SW 1271 (cell line): ENCODE measurements around the gene SIK2.
"Not testable (repeated sequence)": the region's sequence is repeated elsewhere in the genome, so short reads cannot be mapped to it uniquely, and the experiment has no call there.

Experiments
- DNase-seq, 2 experiments: peaks; one replicate each; lab custom pipeline; 2025; lab: John Stamatoyannopoulos, UW

SIK2 gene

DNA sequence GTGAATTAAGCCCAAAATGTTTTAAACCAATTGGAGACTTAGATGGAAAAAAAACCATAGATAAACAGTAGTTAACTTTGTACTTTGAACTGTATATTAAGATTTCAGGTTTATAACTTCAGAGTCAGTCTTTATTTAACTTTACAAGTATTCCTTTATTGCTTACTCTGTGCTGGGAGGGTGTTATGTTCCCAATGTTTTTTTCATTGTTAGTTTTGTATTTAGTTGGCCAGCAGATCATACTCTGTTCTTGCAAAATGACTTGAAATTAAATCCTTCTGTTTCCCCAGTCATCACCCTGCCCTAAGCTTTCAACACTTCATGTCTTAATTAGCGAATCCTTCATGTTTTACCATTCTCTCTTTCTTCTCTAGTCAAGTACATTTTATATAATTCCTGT lies 25.3 kb downstream of the SIK2 start:
- DNase-seq = no peak

DNA sequence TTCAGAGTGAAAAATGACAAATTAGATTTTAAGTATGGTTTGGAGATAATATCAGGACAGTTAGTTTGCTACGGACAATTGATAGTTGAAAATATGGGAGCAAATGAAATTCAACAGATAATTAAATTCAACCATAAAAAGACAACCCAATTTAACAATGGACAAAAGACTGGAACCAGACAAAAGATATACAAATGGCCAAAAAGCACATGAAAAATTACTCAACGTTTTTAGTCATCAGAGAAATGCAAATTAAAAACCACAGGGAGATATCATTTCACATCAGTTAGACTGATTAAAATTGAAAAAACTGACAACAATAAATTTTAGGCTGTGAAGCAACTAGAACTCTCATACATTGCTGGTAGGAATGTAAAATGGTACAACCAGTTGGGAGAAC lies 27.2 kb downstream of the SIK2 start:
- DNase-seq = no peak

DNA sequence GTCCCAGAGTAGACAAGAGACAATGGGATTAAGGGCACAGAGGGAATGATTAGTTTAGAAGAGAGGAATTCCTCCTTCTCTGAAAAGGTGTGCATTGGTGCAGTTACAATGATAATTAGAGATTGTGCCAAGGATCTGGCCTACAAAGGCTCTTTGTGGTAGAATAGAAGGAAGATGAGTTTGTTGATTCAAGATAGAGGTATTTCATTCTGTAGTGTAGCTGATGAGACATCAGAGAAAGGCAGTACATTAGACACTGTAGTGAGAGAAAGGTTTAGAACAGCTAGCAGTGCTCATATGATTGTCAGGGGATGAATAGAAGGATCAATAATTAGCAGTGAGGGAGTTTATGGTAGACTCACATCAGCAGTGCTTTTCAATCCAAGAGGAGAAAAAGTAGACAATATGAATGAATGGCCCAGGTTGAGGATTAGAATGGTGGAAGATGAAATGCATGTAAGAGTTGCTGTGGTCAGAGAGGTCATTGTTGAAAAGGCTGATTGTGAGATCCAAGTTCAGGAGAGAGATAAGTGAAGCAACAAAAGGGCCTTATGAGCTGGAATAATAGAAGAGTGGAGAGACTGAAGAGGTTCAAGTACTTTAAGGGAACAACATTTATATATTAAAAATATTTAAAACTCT lies 28.9 kb downstream of the SIK2 start:
- DNase-seq = no peak

DNA sequence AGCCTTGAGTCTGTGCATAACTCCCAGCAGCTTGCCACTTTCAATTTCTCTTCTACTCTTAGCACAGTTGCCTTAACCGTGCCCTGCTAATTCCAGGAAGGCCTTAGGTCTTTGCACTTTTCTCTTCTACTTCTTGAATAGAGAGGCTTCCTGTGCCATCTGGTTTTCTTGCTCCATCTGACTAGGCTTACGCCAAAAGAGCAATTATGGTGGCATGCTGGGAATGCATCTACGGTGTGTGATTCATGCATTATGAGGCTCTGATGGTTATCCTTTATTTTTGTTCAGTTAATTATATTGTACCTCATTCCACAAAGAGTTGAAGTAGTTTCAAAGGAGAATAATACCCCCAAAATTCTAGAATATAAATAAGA lies 29.4 kb downstream of the SIK2 start:
- DNase-seq = peak; percentile 45 to 72

DNA sequence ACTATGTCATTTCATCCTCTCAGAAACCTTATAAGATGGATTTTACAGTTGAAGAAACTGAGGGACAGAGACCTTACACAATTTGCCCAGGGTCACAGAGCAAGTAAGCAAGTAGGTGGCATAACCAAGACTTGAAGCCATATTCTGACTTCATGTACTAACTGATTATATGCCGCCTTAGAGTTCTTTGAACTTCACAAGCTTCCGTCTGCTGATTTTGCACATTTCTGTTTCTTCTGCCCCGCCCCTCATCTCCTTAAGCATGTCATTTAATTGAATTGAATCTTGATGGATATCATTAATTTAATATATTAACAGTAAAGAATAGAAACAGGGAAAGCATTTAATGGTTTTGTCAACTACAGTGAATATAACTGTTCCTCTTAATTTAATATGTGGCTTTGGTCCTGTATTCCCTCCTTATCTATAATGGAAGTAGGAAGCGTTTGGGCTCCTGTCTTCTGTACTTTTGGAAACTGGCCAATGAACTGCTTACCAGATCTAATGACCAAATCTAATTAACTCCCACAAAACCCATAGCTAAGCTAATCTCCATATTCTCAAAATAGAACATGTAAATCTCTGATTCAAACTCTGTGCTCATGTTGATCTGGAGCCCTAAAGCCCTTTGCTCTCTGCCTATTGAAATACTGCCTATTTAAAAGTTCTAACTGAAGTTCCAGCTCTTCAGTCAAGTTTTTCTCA lies 30.4 kb downstream of the SIK2 start:
- DNase-seq = no peak

DNA sequence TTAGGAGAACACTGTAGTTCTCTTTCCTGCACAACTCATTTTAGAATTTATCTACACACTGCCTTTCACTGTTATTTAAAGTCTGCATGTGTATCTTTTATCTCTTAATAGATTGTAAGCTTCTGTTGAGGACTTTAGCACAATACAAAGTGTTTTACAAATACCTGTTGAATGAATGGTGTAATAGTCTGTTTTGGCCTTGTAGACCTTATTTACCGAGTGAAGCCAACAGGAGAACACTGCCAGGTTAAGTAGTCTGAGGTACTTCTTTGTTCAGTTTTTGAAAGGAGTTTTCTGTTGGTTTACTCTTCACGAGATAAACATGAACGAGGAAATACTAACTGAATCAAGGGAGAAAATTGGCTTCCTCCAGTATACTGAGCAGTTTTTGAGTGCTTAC lies 31.0 kb downstream of the SIK2 start:
- no peak for DNase-seq

DNA sequence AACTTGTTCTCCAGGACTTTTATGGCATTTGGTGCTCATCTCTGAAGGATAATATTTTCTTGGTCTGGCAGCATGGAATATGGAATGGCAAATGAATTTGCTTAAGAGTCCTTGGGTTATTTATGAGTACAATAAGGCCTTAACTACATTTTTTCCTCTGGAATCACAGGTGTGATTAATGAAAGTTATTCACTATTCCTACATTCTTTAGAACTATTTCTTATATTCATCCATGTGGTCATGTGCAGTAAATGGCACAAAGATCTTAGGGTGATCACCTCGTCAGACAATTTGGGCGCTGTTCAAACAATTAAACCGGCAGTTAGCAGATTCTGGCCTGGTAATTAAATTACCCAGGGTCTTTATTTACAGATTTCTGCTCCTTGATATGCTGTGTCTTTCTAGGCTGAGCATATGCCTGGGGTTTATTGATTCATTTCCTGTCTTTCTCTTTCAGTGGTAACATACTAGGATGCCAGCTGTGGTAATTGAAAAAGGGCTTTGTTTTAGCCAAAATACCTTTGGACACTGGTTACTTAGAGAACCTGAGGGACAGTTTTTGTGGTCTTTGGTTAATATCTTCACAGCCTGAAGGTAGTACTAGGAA lies 31.6 kb downstream of the SIK2 start:
- DNase-seq = peak in 1 of 2 experiments; percentile 78

DNA sequence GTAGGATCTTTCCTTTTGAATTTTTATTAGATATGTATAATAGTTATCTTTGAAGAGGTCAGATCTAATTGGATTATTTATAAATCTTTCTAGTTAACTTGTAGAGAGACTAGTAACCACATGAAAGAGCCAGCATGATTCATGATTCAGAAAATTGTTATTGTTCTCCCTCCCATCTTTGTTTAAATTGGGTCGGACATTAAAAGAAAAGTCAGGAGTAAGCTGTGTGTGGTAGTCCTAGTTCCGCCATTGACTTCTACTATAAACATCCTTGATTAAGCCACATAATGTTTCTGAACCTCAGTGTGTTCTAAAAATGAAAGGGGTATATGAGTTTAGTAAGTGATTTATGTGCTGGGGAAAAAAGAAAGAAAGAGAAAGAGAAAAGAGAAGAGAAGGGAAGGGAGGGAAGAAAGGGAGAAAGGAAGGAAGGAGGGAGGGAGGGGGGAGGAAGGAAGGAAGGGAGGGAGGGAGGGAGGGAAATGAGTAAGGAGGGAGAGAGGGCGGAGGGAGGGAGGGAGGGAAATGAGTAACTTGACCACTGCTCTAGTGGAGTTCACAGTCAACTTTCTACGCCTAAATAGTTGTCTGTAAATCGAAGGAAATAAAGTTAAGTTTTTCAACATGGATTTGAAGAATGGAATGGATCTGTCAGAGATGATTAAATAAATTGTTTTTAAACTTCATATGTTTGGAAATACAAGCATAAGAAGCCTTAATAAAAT lies 32.9 kb downstream of the SIK2 start:
- DNase-seq = no peak

DNA sequence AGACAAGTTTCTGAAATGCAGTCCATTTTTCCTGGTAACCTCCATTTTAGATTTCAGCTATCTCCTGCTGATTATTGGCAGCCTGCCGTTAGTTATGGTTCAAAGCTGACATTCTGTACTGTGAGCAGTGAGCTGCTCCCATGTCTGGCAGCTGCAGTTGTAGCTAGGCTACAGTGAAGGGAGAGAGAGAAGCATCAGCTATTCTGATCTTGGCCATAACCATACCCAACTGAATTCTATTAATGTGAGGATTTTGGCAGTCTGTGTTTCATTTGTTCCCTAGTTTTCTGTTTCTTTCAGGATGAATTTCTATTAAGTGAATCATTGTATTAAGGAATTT lies 33.4 kb downstream of the SIK2 start:
- no peak for DNase-seq

DNA sequence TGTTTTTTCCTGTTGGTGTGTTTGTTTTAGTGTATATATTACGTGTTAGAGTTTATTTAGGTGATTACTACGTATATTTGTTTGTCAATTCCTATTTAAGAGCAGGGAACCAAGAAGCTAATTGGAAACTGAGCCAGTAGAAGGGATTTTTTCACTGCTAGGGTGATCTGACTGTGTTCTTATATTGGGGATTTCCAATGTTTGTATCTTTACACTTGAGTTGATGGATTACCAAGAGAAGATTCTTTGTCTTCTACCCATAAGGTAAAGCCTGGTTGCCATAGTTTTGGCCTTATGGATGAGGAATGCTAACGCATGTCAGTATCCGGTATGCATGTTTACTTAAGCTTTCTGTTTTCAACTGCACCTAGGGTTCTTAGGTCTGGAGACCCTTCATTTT lies 35.6 kb downstream of the SIK2 start:
- DNase-seq = no peak

DNA sequence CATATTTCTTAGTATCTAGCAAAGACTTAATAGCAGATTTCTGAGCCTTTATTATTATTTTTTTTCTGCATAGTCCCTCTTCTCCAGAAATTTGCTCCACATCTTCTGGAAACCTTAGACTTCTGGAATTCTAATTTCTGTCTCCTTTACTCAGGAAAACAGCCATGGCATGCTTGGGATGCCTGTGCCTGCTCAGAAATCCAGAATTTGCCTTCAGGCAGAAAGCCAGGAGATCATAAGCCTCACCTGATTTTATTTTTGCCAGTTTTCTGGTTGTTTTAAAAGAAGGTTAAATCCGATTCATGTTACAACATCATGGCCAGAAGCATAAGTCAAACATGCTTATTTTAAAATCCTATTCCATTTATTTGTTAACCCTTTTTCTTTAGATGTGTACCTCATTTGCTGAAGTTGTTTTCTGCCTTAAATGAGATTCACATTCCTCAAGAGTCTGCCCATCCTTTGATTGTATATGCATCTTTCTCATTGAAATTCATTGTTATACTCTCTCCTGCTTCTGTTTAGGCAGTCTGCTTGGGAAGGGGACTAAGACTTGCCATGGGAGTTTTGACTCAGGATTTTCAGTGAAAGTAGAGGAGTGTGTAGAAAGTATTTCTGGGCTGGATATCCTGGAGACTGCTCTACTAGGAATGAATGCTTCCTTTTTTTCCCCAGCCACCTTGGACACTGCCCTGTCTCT lies 37.1 kb downstream of the SIK2 start:
- no peak for DNase-seq

DNA sequence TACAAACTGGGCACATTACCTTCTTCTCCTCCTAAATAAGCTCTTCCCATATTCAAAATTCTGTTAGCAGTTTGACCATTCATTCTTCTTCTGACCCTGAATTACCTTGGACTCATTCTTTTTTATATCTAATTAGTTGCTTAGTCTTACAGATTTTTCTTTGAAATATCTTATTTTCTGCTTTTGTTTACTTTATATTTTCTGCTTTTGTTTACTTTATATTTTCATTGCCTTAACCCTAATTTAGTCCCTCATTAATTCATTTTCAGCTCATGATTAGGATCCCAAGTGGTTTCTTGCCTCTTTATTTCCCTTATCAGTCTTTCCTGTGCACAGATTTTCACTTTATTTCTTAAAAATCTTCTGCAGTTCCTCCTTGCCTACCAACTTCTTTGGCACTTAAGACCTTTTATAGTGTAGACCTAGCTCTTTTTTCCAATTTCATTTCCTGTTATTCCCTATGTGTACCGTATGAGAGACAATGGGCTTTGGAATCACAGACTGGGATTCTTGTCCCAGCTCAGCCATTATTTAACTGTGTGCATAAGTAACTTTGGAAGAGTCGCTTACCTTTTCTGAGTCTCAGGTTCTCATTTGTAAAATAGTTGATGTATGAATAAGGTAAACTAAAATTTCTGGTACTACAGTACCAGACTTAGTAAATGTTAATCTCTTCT lies 39.2 kb downstream of the SIK2 start:
- DNase-seq = no peak

DNA sequence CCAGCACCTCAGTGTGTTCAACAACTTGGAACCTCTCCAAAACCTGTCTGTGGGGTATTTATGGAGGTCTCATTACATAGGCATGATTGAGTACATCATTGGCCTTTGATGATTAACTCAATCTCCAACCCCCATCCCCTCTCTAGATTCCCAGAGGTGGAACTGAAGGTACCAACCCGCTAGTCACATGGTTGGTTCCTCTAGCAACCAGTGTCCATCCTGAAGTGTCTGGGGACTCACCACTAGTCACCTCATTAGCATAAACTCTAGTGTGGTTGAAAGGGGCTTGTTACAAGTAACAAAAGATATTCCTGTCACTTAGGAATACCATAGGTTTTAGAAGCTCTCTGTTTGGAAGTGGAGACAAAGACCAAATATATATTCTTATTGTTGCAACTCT lies 40.3 kb downstream of the SIK2 start:
- DNase-seq = no peak

DNA sequence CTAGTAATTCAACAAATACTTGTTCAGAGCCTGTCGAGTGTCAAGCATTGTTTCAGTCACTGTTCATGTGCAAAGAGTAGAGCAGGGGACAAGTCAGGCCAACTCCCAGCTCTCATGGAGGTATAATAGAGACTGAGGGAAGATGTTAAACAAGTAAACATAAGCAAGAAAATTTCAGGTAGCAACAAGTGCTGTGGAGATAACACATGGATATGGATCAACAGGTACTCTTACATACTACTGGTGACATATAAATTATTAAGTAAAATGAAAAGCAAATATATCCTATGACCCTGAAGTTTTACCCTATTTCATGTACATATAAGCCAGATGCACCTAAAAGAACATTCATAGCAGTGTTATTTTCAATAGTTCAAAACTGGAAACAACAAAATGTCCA lies 42.7 kb downstream of the SIK2 start:
- DNase-seq = no peak

DNA sequence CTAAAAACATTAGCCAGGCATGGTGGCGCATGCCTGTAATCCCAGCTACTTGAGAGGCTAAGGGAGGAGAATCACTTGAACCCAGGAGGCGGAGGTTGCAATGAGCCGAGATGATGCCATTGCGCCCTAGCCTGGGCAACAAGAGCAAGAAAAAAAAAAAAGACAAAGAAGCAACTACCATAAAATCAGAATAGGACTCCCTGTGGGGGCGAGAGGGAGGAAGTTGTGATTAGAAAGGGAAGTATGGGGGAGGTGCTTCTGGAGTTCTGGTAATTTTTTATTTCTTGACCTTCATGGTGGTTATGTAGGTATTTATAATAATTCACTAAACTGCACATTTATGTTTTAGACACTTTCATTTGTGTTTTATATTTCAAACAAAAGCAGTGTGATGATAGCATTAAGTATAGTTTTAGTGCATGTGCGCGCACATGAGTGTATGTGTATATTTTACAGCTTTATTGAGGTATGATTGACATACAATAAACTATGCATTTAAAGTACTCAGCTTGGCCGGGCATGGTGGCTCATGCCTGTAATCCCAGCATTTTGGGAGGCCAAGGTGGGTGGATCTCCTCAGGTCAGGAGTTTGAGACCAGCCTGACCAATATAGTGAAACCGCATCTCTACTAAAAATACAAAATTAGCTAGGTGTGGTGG lies 43.5 kb downstream of the SIK2 start:
- no peak for DNase-seq

DNA sequence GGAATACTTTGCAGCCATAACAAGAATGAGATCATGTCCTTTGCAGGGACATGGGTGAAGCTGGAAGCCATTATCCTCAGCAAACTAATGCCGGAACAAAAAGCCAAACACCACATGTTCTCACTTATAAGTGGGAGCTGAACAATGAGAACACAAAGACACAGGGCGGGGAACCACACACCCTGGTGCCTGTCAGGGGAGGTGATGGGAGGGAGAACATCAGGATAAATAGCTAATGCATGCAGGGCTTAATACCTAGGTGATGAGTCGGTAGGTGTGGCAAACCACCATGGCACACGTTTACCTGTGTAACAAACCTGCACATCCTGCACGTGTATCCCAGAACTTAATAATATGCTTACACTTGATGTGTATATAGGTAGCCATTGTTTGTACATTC lies 49.1 kb downstream of the SIK2 start:
- DNase-seq = not testable (repeated sequence)

DNA sequence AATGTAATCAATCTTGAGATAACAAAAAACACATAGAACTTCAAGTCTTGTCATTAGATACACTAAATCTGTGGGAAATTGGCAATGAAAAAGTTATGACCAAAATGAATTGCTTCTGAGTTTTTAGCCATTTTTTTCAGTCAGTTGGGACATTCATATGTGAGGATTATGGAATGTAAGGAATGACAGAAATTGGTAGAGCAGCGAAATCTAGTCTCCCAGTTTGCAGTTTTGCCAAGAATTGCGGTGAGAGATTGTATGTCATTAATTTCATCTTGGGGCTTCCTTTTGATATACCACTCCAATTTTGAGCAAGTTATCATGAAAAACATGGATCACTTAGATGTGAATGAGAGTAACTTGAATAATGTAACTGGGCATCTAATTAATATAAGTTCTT lies 49.9 kb downstream of the SIK2 start:
- DNase-seq = no peak

DNA sequence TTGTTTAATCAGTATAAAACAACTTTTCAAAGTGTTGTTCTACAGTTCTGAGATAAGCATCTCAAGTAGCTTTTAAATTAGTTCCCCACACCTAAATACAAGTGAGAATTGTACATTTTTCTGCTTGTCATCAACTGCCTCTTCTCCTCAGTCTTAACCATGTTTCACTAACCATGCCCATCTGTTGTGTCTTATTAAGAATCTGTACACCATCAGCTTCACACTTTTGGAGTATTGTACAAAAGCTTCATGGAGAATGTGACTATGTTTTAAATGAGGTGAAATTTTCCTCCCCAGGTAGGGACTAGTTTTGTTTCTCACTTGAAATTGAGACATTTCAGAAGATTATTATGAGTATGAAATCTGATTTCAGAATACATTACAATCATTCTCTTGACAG lies 52.4 kb downstream of the SIK2 start:
- no peak for DNase-seq

DNA sequence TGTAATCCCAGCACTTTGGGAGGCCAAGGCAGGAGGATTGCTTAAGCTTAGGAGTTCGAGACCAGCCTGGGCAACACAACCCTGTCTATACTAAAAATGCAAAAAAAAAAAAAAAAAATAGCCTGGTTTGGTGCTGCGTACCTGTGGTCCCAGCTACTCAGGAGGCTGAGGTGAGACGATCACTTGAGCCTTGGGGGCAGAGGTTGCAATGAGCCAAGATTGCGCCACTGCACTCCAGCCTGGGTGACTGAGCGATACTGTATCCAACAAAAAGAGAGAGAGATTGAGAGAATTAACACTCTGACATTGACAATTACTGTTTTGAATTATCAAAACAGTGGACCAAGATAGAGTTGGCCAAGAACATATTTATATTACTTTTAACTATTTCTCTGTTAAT lies 53.7 kb downstream of the SIK2 start:
- DNase-seq = no peak

DNA sequence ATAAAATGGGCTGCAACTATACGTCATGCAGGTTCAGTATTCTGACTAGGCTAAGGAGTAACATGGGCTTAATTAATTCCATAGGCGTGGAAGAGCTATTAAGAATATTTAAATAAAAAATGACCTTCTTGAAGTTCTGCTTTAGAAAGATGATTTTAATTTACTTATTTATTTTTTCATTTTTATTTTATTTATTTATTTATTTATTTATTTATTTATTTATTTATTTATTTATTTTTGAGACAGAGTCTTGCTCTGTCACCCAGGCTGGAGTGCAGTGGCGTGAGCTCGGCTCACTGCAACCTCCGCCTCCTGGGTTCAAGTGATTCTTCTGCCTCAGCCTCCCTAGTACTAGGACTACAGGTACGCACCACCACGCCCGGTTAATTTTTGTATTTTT lies 55.7 kb downstream of the SIK2 start:
- DNase-seq = not testable (repeated sequence)

DNA sequence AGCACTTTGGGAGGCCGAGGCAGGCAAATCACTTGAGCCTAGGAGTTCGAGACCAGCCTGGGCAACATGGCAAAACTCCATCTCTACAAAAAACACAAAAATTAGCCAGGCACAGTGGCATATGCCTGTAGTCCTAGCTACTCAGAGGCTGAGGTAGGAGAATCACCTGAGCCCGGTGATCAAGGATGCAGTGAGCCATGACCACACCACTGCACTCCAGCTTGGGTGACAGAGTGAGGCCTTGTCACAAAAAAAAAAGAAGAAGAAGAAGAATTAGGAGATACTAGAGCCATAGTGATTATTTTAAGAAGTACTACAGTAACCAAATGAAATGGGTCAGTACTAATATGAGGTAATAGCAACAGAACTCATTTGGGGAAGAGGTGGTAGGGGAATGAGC lies 56.2 kb downstream of the SIK2 start:
- not testable (repeated sequence) for DNase-seq
